SK-N-MC (cell line): Measurements from ENCODE around the gene MAP3K3.

Source experiments
- EZH2 ChIP-seq: fragments of 200-600 bp; sonication (generic); IDR thresholded peaks from one replicate; pipeline ENCODE4 v1.6.1; 2017; ENCODE audit warnings: antibody characterized with exemption
- POLR2AphosphoS5 ChIP-seq: IDR thresholded peaks from 2 replicates; pipeline ENCODE4 v1.6.1; 2012; ENCODE audit warnings: mild to moderate bottlenecking, low read depth, low read length, borderline replicate concordance

DNA sequence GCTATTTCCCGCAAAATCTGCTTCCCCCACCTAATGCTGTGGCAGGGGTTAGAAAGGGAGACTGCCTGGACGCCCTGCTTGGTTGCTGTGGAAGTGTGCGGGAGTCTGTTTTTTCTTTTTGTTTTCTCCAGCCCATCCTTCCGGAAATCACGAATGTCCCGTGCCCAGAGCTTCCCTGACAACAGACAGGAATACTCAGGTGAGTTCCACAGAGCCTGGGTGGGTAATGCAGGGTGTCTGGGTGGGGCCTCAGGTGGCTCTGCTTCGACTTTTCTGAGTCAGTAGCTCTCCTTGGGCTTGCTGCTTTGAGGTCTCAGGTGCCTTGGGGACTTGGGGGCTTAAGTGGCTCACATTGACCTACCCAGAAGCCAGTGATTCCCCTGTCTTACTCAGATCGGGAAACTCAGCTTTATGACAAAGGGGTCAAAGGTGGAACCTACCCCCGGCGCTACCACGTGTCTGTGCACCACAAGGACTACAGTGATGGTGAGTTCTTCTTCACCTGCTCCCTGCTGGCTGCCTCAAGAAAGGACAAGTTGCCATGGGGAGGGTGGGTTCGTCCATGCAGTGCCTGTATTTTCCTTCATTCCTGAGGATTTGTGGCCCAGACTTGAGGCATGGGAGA lies 66.3 kb downstream of the MAP3K3 start:
- no peak for TF ChIP-seq EZH2
- no peak for TF ChIP-seq POLR2AphosphoS5
